SK-N-SH (cell line): ENCODE results near the gene RYR3. TPM values are rescaled to one million over a fixed set of nuclear protein-coding genes. Genes with fewer than 3 reads are reported as not detected.

ENCODE experiments used
- CTCF ChIA-PET: fragments of 300-600, 350-600 bp; formaldehyde crosslinking; extraction: SDS; loops from one replicate; lab custom pipeline; 2021; lab: Yijun Ruan, JAX
- POLR2A ChIA-PET: fragments of 350-600 bp; sonication (Branson Sonifier 250); formaldehyde crosslinking; extraction: SDS; loops from one replicate; lab custom pipeline; 2020; ENCODE audit warnings: antibody characterized with exemption, inconsistent platforms; lab: Yijun Ruan, JAX
- DNase-seq: peaks from one replicate; pipeline ENCODE4 v3.0.0; 2012
- H2AFZ ChIP-seq: fragments of 200-600 bp; sonication (generic); 2 replicates; pipeline ENCODE4 v1.8.1; 2016; ENCODE audit warnings: antibody characterized with exemption, mild to moderate bottlenecking, low read depth
- H3F3A ChIP-seq: fragments of 200-600 bp; sonication (generic); replicated peaks from 2 replicates; pipeline ENCODE3; 2016; ENCODE audit warnings: antibody characterized with exemption, mild to moderate bottlenecking; ENCODE audit not compliant: insufficient read depth
- H3K27ac ChIP-seq, 2 experiments: fragments of 200-500 bp in 1 of 2; fragments of 200-600 bp in 1 of 2; sonication (Bioruptor generic) in 1 of 2; sonication (generic), shearing (Covaris generic) in 1 of 2; 2 replicates each; pipeline versions ENCODE4 v1.5.1 to v1.6.1; 2014 to 2016; ENCODE audit warnings: low read depth in 2 of 2, inconsistent platforms in 1 of 2, low read length in 1 of 2, mild to moderate bottlenecking in 1 of 2, mixed read lengths in 1 of 2
- H3K27me3 ChIP-seq: fragments of 200-600 bp; sonication (generic), shearing (Covaris generic); 2 replicates; pipeline ENCODE4 v1.6.1; 2016; ENCODE audit warnings: mixed run types; ENCODE audit not compliant: insufficient read depth
- H3K36me3 ChIP-seq, 2 experiments: fragments of 200-500 bp in 1 of 2; fragments of 200-600 bp in 1 of 2; sonication (Bioruptor generic) in 1 of 2; sonication (generic) in 1 of 2; replicated peaks in 1 of 2; 2 replicates each; pipeline versions ENCODE3 to v1.5.1; 2014 to 2016; ENCODE audit warnings: low read length in 1 of 2, mild to moderate bottlenecking in 1 of 2; ENCODE audit not compliant: insufficient read depth in 2 of 2, control insufficient read depth in 1 of 2
- H3K4me1 ChIP-seq, 2 experiments: fragments of 200-500 bp in 1 of 2; fragments of 200-600 bp in 1 of 2; sonication (Bioruptor generic) in 1 of 2; sonication (generic), shearing (Covaris generic) in 1 of 2; 2 replicates each; pipeline versions ENCODE4 v1.5.1 to v1.6.1; 2014 to 2016; ENCODE audit warnings: low read depth in 1 of 2, low read length in 1 of 2, mixed run types in 1 of 2; ENCODE audit not compliant: insufficient read depth in 2 of 2, control insufficient read depth in 1 of 2
- H3K4me2 ChIP-seq: fragments of 200-600 bp; sonication (generic), shearing (Covaris generic); 2 replicates; pipeline ENCODE4 v1.6.1; 2017; ENCODE audit warnings: mixed run types
- H3K4me3 ChIP-seq, 2 experiments: fragments of 200-500 bp in 1 of 2; fragments of 200-600 bp in 1 of 2; sonication (Bioruptor generic) in 1 of 2; sonication (generic), shearing (Covaris generic) in 1 of 2; 2 replicates each; pipeline versions ENCODE4 v1.5.1 to v1.8.1; 2014 to 2016; ENCODE audit warnings: low read depth in 2 of 2, inconsistent platforms in 1 of 2, low read length in 1 of 2, mild to moderate bottlenecking in 1 of 2, mixed read lengths in 1 of 2, moderate library complexity in 1 of 2
- H3K79me2 ChIP-seq: fragments of 200-600 bp; sonication (generic); 2 replicates; pipeline ENCODE4 v1.8.1; 2017; ENCODE audit warnings: mild to moderate bottlenecking; ENCODE audit not compliant: insufficient read depth
- H3K9ac ChIP-seq: fragments of 200-600 bp; sonication (generic); 2 replicates; pipeline ENCODE4 v1.6.1; 2017; ENCODE audit warnings: mixed run types
- H3K9me2 ChIP-seq: fragments of 200-600 bp; sonication (generic); 2 replicates; pipeline ENCODE4 v1.6.1; 2017; ENCODE audit warnings: mixed run types
- H3K9me3 ChIP-seq: fragments of 200-600 bp; sonication (generic); 2 replicates; pipeline ENCODE4 v1.6.1; 2017; ENCODE audit warnings: mixed run types, mild to moderate bottlenecking, moderate library complexity
- H4K20me1 ChIP-seq: fragments of 200-600 bp; sonication (generic); 2 replicates; pipeline ENCODE4 v1.6.1; 2017; ENCODE audit warnings: mild to moderate bottlenecking, mixed run types; ENCODE audit not compliant: insufficient read depth
- FOXM1 ChIP-seq: IDR thresholded peaks from 2 replicates; pipeline ENCODE4 v1.4.0; 2012; ENCODE audit warnings: low read depth, mild to moderate bottlenecking
- JUND ChIP-seq: IDR thresholded peaks from 2 replicates; pipeline ENCODE4 v1.4.0; 2012
- MAX ChIP-seq: IDR thresholded peaks from 2 replicates; pipeline ENCODE4 v1.4.0; 2012; ENCODE audit warnings: low read depth
- MXI1 ChIP-seq: IDR thresholded peaks from 2 replicates; pipeline ENCODE4 v1.6.1; 2012; ENCODE audit warnings: mild to moderate bottlenecking, low read depth, low read length, improper control_type of control experiment
- NFIC ChIP-seq: IDR thresholded peaks from 2 replicates; pipeline ENCODE4 v1.4.0; 2012; ENCODE audit warnings: borderline replicate concordance
- SMC3 ChIP-seq: IDR thresholded peaks from 2 replicates; pipeline ENCODE4 v1.6.1; 2012; ENCODE audit warnings: low read depth, low read length, improper control_type of control experiment
- WGBS: methylation state at CpG from one replicate; pipeline ENCODE4 v1.1.6; 2017; ENCODE audit warnings: low lambda C conversion rate; 5-methylcytosine and 5-hydroxymethylcytosine counted together
- polyA plus RNA-seq, 3 experiments: library from polyadenylated mRNA; depleted of rRNA; stranded (reverse); fragments of >200 nt; gene quantifications; 2 replicates each; pipeline ENCODE4 v1.2.3, GENCODE V29; 2012
- TF ChIP-seq, protein P1 (sequence below): IDR thresholded peaks from 2 replicates; pipeline ENCODE4 v1.6.1; 2012; ENCODE audit warnings: mild to moderate bottlenecking, low read depth, low read length, moderate library complexity
- TF ChIP-seq, protein P2 (sequence below): IDR thresholded peaks from 2 replicates; pipeline ENCODE4; 2012
- TF ChIP-seq, protein P3 (sequence below): IDR thresholded peaks from 2 replicates; pipeline ENCODE4 v1.4.0; 2012; ENCODE audit warnings: low read depth, borderline replicate concordance

The RYR3 gene
- polyA plus RNA-seq, 1 of the 3 experiments (the other 2 are of a cell fraction) = 0.02 TPM

DNA sequence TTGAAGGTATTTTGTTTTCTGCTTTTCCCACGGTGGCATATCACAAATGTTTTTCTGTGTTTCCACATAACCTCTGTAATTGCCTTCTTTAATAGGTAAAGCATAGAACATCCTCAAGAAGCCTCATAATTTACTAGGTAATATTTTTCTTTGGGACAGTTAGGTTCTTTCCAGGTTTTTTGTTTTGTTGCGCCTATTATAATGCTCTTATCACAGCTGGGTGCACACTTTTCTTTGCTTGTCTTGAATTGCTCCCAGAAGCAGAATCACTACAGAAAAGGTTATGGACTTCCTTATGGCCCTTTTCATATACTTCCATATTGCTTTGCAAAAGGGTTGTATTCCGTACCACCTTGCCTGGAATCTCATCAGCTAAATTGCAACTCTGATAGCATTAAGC lies 213.5 kb downstream of the RYR3 start:
- Histone ChIP-seq H3K4me2 (no peak overlapping the region), H2AFZ (no peak overlapping the region), H3K27me3 (no peaks in the 10 kb centered on the region; the same call in 1 of the 2 replicates), H3K79me2 (no peaks in the 10 kb centered on the region), H3K4me3 (no peak overlapping the region), H3K36me3 (no peaks in the 10 kb centered on the region)
- TF ChIP-seq MAX = no peak
- no peak for TF ChIP-seq JUND
- TF ChIP-seq, all 33 proteins: peak for 0
- Histone ChIP-seq H3K4me1 (no peaks in the 10 kb centered on the region; a peak in 1 of 4 replicates), H3F3A (no peaks in the 10 kb centered on the region), H4K20me1 (no peaks in the 10 kb centered on the region), H3K27ac (no peak overlapping the region), H3K9me3 (no peaks in the 10 kb centered on the region), H3K9me2 (no peaks in the 10 kb centered on the region), H3K9ac (no peak overlapping the region)
- POLR2A ChIA-PET = no interaction called here
- CTCF ChIA-PET = no interaction called here
- no peak for DNase-seq
- WGBS = 62% methylated on average over 3 of the region's 3 CpGs

DNA sequence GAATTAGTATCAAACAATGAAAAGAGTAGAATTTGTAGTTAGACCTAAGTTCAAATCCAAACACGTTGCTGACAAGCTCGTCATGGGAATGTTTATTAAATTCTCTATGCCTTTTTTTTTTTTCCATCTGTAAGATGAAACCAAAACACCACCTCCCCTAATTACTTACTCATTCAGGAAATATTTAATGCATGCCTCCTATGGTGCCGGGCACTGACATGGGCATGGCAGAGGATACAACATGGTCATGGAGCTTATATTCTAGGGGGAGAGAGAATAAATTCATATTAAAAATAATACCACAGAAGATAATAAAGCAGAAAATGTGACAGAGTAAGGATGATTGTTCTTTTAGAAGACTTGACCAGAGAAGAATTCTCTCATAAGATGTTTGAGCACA lies 215.8 kb downstream of the RYR3 start:
- POLR2A ChIA-PET = no interaction called here
- no peak overlapping the region for H3K27ac ChIP-seq

More for the DNA sequence above, 215.8 kb downstream of the RYR3 start:
- Histone ChIP-seq H3K4me2 (no peak overlapping the region), H3K4me1 (no peaks in the 10 kb centered on the region; a peak in 1 of 4 replicates), H3F3A (no peaks in the 10 kb centered on the region), H3K9ac (no peak overlapping the region), H3K9me2 (no peaks in the 10 kb centered on the region), H2AFZ (no peak overlapping the region), H3K36me3 (no peaks in the 10 kb centered on the region), H3K27me3 (no peaks in the 10 kb centered on the region), H4K20me1 (no peaks in the 10 kb centered on the region), H3K79me2 (no peaks in the 10 kb centered on the region), H3K9me3 (no peaks in the 10 kb centered on the region), H3K4me3 (no peak overlapping the region)
- CTCF ChIA-PET = no interaction called here
- WGBS = 44% methylated on average over 3 of the region's 3 CpGs
- TF ChIP-seq SMC3 (no peak), NFIC (no peak), MAX (no peak), FOXM1 (no peak), MXI1 (no peak)
- TF ChIP-seq, protein P1, sequence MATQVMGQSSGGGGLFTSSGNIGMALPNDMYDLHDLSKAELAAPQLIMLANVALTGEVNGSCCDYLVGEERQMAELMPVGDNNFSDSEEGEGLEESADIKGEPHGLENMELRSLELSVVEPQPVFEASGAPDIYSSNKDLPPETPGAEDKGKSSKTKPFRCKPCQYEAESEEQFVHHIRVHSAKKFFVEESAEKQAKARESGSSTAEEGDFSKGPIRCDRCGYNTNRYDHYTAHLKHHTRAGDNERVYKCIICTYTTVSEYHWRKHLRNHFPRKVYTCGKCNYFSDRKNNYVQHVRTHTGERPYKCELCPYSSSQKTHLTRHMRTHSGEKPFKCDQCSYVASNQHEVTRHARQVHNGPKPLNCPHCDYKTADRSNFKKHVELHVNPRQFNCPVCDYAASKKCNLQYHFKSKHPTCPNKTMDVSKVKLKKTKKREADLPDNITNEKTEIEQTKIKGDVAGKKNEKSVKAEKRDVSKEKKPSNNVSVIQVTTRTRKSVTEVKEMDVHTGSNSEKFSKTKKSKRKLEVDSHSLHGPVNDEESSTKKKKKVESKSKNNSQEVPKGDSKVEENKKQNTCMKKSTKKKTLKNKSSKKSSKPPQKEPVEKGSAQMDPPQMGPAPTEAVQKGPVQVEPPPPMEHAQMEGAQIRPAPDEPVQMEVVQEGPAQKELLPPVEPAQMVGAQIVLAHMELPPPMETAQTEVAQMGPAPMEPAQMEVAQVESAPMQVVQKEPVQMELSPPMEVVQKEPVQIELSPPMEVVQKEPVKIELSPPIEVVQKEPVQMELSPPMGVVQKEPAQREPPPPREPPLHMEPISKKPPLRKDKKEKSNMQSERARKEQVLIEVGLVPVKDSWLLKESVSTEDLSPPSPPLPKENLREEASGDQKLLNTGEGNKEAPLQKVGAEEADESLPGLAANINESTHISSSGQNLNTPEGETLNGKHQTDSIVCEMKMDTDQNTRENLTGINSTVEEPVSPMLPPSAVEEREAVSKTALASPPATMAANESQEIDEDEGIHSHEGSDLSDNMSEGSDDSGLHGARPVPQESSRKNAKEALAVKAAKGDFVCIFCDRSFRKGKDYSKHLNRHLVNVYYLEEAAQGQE = no peak
- TF ChIP-seq, protein P2, sequence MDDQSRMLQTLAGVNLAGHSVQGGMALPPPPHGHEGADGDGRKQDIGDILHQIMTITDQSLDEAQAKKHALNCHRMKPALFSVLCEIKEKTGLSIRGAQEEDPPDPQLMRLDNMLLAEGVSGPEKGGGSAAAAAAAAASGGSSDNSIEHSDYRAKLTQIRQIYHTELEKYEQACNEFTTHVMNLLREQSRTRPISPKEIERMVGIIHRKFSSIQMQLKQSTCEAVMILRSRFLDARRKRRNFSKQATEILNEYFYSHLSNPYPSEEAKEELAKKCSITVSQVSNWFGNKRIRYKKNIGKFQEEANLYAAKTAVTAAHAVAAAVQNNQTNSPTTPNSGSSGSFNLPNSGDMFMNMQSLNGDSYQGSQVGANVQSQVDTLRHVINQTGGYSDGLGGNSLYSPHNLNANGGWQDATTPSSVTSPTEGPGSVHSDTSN = no peak
- TF ChIP-seq, protein P3, sequence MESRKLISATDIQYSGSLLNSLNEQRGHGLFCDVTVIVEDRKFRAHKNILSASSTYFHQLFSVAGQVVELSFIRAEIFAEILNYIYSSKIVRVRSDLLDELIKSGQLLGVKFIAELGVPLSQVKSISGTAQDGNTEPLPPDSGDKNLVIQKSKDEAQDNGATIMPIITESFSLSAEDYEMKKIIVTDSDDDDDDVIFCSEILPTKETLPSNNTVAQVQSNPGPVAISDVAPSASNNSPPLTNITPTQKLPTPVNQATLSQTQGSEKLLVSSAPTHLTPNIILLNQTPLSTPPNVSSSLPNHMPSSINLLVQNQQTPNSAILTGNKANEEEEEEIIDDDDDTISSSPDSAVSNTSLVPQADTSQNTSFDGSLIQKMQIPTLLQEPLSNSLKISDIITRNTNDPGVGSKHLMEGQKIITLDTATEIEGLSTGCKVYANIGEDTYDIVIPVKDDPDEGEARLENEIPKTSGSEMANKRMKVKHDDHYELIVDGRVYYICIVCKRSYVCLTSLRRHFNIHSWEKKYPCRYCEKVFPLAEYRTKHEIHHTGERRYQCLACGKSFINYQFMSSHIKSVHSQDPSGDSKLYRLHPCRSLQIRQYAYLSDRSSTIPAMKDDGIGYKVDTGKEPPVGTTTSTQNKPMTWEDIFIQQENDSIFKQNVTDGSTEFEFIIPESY = no peak
- no peak for DNase-seq
